ENCODE measurements around the gene SRGAP3.

Gene SRGAP3

DNA sequence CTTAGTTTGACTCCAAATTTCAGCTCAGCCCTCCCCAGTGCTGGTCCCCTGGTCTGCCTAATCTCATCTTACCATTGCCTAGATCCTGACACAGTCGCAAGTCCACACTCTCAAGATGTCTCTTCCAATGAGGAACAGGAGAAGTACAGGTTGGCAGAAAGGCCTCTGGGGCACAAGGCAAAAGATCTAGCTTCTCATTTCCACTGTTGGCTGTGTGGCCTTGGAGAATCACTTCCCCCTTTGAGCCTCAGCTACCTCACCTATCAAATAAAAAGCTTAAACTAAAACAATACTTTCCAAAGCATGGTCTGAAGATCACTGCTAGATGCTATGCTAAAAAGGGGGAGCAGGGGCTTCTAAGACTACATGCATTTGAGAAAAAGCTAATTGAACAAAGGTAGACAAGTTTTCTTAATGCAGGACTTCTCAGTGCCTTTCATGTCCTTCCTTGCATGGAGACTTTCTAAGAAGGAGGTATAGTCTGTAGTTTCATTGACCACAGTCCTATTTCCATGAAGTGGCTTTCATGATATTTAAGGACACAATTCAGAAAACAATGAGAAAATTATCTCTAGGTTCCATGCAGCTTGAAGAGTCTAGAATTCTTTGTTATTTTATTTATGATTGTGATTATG is 168.1 kb downstream of the SRGAP3 start:
- DNase-seq (ENCODE audit: low read depth), result no peak

DNA sequence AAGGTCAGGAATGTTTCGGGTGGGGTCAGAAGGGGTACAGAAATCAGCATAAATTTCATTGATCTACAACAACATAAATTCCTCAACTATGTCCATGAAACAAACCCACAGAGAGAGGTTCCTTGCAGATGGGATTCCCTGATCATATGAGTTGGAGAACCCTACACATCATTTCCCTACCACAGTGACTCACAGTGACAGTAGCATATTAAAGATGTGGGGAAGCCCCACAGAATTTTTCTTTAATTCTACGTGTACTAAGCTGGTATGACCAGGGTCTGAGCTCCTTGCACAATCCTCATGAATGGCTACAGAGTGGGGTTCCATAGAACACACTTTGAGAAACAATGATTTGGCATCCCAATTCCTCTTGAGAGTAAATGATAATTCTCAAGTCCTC is 169.3 kb downstream of the SRGAP3 start:
- no peak for DNase-seq (ENCODE audit: low read depth)

DNA sequence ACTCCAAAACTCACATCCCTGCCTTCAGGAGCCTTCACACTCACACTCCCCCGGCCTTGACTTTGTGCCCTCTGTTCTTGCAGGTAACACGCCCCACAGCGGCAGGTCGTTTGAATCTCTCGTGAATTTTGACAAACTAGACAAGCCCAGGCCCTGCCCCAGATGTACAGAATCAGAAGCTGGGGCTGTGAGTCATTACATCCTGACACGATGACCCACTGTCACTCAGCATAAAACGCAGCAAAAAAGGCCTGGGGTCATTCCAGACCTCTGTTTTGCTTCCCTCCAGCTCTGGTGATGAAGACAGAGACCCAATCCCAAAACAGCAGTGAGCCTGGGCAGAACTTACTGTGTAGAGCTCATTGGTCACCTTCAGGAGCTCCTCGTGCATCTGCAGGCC is 169.8 kb downstream of the SRGAP3 start:
- DNase-seq (ENCODE audit: low read depth), result no peak

DNA sequence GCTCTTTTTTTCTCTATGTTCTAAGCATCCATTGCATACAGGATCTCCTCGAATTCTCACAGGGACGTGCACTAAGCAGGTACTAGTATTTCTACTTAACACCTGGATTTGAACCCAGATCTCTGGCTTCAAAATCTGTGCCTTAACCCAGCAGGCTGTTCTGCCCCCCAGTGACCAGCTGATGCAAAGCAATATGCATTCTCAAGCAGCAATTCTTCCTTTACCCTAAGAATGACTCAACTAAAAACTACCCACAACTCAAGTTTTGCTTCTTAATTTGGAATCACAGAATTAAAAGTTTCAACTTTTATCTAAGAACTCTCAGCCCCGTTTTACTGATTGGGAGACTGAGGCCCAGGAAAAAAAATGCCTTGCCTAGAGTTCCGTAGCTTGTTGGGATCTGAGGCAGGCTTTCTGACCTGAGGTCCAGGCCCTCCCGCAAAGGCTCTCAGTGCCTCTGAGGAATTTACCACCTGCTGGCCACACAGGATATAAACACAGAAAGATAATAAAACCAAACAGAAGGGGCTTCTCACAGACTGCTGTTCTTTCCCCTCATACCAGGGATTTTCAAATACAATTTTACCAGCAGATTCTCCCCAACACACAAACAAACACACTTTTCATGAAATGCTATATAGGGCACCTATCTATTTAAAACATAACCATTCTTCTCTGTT is 170.7 kb downstream of the SRGAP3 start:
- DNase-seq (ENCODE audit: low read depth), result no peak

DNA sequence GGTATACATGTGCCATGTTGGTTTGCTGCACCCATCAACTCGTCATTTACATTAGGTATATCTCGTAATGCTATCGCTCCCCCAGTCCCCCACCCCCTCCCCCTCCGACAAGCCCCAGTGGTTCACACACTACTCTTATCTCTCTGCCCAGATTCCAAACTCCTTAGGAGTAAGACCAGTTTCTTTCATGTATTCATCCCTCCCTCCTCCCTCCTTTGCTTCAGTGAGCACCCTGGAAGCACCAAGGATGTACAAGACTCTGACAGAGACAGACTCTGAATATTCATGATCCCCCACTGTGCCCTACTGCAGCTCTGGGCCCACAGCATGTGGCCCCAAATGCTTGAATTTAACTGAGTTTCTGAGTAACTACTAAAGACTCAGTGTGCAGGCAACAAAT is 172.4 kb downstream of the SRGAP3 start:
- no peak for DNase-seq (ENCODE audit: low read depth)

DNA sequence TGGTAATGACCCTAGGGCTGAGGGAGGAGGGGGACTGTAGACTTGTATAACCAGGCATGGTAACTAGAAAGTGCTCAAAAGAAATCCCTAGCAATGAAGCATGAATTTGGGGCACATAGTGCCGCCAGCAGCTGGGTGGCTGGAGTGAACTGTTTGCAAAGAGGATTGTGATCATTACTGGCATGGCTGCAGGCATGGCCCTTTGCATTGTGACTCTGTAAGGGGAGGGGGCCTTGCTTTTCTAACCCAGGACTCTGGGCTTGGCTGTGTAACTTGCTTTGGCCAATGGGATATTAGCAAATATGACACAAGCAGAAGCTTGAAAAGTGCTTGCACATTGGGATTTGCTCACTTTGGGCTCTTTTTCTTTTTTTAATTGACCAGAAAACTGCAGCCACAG is 173.7 kb downstream of the SRGAP3 start:
- no peak for DNase-seq (ENCODE audit: low read depth)

DNA sequence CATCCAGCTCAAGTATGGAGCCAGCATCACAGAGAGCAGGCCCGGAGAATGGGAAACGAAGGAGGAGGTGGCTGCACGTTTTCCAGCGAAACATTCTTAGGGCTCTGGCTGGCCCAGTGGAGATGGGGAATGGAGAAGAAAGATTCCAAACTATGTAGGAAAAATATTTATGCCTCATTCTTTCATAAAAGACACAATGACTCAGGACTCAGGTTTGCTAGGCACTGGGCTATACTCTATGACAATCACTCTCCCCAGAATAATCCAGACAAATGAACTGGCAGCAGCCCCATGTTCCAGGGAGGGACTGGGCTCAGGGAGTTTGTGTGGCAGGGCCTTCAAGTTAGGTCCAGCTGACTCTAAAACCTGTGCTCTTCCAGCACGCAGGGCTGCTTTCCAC is 175.4 kb downstream of the SRGAP3 start:
- DNase-seq (ENCODE audit: low read depth), result peak; percentile 53

DNA sequence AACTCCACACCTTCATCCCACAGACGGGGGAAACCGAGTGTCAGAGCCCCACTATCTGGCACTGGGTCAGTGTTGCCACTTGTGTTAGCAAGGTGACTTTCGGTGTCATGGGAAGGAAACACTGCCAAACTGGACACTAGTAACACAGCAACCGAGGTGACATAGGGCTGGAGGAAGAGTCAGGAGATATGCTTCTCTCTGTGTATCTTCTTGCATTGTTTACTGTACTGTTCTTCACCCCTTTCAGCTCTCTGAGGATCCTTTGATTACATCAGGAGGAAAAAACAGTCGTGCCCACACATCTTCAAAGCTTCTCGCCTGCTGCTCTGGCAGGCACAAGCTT is 176.8 kb downstream of the SRGAP3 start:
- no peak for DNase-seq (ENCODE audit: low read depth)

DNA sequence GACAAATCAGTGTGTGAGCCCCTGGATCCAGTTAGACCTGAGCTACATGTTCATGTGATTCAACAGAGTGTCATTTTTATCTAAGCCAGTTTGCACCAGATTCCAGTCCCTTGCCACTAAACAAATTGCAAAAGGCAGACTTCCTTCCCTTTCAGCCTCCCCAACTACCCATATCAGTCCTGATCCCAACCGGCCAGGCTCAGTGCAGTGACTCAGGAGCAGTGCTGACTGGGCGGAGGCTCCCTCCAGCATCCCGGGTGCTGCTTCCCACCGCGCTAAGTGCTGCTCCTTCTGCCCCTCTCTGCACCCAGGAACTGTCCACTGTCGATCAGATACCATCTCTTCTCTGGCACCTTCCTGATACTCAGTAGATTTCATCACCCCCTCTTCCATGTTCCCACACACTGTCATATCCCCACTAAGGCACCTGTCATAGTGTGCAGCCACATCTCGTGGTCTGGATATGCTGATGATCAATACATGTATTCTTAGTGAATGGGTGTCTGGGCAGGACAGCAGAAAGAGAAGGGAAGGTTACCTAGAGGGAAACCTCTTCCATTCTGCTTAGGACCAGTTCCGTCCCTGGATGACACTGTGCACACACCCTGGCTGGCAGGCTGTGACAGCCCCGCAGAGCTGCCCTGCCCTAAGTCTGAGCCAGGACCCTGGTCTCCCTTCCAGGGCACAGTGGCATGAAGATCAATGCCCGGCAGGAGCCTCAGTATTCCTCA is 177.3 kb downstream of the SRGAP3 start:
- no peak for DNase-seq (ENCODE audit: low read depth)

DNA sequence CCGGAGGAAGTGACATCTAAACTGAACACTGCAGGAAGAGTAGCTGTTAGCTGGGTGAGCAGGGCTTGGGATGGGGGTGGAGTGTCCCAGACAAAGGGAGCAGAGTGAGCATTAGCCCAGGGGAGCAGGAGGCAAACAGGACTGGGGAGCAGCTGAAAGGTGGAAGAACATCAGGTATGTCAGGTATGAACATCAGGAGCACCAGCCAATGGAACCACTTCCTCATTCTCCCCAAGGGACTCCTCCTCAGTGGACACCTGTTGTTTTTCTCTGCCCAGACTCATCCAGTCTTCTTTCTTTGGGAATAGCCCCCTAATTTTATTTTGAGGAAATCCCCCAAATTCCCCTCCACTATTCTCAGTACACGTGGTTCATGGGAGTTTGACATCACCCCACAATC is 178.5 kb downstream of the SRGAP3 start:
- no peak for DNase-seq (ENCODE audit: low read depth)

DNA sequence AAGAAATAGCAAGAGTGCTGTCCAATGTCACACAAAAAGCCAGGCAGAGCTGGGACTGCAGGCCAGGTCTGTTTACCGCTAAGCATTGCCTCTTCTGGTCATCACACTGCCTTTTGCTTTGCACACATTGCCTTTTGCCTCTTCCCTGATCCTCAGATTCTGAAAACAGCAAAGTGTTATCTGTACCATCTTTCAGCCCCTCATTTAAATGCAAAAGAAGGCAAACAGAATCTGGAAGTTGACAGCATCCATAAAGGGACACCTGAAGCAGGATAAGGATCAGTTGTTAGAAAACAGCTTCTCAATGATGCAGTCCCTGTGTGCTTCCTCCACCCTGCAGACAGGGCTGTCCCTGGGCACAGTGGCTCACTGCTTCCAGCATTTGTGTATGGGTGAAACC is 179.5 kb downstream of the SRGAP3 start:
- DNase-seq (ENCODE audit: low read depth), result no peak

DNA sequence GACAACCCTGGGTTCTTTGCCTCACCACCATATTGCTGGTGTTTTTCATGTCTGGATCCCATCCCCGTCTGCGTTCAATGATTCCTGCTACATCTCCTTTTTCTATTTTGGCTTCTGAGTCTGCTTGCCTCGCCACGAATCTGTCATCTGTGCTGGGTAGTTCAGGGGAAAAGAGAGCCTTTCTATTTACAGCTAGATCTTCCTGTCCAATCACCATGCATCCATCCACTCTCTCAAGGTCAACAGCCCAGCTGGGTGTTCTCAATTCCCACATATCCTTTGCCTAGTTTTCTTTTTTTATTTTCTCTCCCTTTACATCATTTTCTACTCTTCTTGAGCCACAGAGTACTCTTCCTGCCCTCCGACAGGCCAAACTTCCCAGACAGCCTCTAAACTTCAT is 181.4 kb downstream of the SRGAP3 start:
- no peak for DNase-seq (ENCODE audit: low read depth)

DNA sequence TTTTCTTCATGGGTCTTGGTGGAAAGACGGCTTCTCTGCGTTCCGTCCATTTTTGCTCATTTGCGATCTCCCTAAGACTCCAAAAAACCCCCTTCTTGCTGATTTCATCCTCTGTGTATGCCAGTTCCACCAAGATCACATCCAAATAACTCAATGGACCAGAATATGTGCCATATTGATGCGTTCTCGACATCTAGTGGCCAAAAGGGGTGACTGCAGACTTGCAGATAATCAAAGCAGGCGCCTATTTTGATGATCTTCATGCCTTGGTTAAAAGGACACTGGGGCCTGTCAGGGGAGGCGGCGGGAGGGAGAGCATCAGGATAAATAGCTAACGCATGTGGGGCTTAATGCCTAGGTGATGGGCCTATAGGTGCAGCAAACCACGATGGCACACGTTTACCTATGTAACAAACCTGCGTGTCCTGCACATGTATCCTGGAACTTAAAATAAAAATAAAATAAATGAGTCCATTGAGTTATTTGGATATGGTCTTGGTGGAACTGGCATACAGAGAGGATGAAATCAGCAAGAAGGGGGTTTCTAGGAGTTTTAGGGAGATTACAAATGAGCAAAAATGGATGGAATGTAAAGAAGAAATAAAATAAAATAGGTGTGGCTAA is 182.0 kb downstream of the SRGAP3 start:
- no peak for DNase-seq (ENCODE audit: low read depth)

DNA sequence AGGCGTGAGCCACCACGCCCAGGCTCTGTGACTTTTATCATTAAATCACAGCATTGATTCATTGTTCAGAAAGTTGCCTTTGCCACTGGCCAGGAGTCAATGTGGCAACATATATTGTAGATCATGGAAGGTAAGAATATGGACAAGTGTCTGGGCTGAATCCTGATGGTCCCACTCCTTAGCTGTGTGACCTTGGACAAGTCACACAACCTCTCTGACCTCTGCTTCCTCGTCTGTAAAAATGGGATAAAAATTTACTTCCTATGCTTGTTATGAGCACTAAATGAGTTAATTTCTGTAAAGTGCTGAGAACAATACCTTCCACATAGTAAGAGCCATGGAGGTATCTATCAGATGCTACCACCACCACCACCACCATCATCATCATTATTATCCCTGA is 182.7 kb downstream of the SRGAP3 start:
- DNase-seq (ENCODE audit: low read depth), result no peak

DNA sequence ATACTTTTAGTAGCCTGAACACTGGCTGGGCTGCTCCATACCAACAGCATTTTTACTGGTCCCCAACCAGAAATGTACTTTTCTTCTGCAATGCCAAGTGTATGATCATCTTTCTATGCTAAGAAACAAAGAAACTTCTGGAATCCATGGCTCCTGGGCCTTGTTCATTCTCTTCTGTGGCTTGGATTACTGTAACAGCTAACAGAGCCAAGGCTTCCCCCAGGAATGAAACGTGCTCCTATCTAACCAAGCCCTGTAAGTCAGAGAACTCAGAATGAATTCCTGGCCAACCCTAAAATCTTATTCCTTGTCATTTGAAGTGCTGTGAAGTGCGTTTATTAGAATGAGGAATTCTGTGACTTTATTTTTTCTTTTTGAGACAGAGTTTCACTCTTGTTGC is 183.3 kb downstream of the SRGAP3 start:
- DNase-seq (ENCODE audit: low read depth), result no peak

DNA sequence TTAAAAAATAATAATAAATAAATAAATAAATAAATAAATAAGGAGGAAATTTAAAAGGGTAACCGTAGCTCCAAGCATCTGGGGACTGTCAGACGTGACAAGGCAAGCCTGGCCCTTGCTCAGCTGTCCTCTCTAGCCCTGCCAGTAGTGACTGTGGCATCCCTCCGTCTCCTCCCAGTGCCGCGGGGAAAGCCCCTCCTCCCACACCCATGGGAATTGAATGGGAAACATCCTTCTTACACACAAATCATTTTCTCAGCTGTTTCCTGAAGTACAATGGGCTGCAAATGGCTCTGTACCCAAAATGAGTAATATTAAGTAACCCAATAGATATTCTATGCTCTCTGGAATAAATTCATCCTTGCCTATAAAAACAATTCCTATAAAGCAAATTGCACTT is 184.6 kb downstream of the SRGAP3 start:
- no peak for DNase-seq (ENCODE audit: low read depth)

DNA sequence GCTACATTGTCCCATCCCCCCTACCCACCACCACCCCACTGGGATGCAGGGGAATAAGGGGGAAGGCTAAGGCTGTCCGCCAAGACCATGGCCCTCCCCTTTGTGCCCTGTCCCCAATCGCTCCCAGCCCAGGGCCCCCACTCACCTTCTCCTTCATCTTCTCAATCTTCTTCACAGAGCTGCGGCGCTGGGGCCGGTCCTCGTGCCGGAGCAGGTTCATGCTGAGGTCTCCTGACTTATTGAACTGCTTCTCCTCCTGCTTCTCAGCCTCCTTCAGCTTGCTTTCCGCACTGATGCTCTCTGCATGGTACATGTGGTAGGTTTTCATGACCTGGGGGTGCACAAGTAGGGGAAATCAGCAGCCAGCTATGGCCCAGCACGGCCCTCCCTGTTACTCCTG is 185.2 kb downstream of the SRGAP3 start:
- DNase-seq (ENCODE audit: low read depth), result no peak

DNA sequence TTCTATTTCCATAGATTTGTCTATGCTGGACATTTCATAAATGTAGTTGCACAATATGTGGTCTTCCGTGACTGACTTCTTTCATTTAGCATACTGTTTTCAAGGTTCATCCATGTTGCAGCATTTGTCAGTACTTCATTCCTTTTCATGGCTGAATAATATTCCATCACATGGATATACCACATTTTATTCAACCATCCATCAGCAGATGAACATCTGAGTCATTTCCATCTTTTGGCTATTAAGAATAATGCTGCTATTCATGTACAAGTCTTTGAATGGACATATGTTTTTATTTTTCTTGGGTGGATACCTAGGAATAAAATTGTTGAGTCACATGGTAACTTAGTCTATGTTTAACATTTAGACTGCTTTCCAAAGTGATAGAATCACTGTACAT is 186.9 kb downstream of the SRGAP3 start:
- no peak for DNase-seq (ENCODE audit: low read depth)

DNA sequence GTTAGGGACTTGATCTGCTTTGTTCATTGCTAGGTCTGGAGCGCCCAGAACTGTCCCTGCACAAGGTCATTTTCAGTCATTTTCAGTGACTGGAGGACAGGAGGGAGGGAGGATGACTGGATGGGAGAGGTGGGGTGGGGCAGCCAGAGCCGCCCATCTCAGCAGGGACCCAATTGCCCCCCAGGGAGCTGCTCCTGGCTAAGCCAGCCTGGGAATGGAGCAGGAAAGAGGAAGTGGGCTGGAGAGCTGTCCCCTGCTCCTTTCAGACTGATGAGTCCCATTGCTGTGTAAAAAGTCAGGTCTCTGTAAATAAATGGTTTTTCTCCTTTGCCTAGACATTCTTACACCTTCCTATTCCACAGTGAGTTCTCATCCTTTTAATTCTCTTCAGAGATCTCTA is 187.8 kb downstream of the SRGAP3 start:
- no peak for DNase-seq (ENCODE audit: low read depth)

DNA sequence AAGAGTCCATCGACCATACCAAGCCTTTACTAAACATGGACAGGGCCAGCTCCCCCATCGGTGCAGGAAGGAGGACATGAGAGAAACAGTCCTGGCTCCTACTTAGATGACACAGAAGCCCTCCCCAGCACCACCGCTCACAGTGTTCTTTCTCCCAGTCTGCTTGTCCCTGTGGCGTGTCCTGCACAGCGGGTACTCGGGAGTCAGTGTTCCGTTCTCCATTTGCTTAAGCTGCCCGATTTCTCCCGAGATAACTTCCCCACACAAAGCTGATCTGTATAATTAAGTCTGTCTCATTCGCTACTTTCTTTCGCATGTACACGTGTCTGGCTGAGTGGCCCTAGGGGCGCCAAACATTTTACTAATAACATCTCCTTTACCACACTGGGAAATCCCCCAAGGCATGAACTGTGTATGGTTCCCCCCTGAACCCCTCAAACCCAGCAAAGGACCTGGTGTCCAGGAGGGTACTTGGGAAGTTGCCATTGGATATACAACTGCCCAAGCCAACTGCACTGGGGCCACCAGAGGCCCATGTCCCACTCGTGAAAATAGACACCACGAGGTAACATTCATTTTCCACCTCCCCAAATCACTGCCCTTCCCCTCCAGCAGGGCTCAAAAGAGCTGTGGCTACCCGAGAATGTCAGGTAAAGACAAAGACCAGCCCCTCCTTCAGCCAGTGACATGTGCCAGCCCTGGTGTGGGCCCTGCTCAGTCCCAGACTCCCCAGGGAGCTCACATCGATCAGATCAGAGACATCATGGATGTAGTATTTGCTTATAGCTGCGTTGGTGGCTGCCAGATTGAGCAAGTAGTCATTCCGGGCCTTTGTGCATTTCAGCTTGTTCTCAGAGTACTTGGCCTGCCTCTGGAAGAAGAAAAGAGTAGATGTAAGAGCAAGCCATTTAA is 189.7 kb downstream of the SRGAP3 start:
- DNase-seq (ENCODE audit: low read depth), result no peak

DNA sequence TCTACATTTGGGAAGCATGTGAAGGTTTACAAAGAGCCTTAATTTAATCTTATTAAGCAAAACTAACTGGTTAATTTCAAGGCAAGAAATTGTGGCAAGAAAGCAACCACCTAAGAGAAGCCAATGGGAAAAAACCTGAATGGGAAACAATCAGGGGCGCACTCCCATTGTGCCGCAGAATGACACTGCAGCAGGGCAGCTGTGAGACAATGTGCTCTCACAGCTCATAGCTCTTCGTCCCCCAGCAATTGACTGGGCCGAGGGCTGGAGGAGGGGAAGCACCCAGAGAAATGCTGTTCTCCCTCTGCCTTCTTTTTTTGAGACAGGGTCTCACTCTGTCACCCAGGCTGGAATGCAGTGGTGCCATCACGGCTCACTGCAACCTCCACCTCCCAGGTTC is 192.9 kb downstream of the SRGAP3 start:
- DNase-seq (ENCODE audit: low read depth), result no peak
